Endothelial cell of umbilical vein (primary cell): ENCODE measurements around the gene JAML. TPM values are rescaled to one million over a fixed set of nuclear protein-coding genes. Genes with fewer than 3 reads are reported as not detected.
A peak's percentile ranks its signal among the peaks of the same experiment; 100 is the strongest.

ENCODE experiments used
- BruUV-seq: library from RNA; stranded (reverse); fragments of 400-500 nt; replicated peaks from 2 replicates; lab custom pipeline; 2021; lab: Mats Ljungman, UMichigan
- CTCF ChIA-PET: fragments of 300-600, 350-600 bp; sonication (Branson Sonifier 250); formaldehyde crosslinking; loops from one replicate; lab custom pipeline; 2021; ENCODE audit warnings: antibody characterized with exemption, inconsistent platforms; lab: Charles Lee
- POLR2A ChIA-PET: fragments of 300-600, 350-600 bp; sonication (Branson Sonifier 250); formaldehyde crosslinking; loops from one replicate; lab custom pipeline; 2021; ENCODE audit warnings: antibody characterized with exemption, inconsistent platforms; lab: Charles Lee
- DNase-seq: peaks from one replicate; pipeline ENCODE4 v3.0.0-alpha.2; 2011; ENCODE audit warnings: low read depth, low spot score
- FAIRE-seq: peaks from 2 replicates; lab custom pipeline; 2011; peaks lifted over from hg19 to GRCh38; lab: Jason Lieb, UNC
- H2AFZ ChIP-seq: 2 replicates; pipeline ENCODE4 v1.6.0; 2012; ENCODE audit warnings: low read depth, low read length, control low read depth, inconsistent platforms
- H3K27ac ChIP-seq: 2 replicates; pipeline ENCODE4 v1.5.1; 2011; ENCODE audit warnings: low read depth, mild to moderate bottlenecking, control low read depth, low read length, moderate library complexity; ENCODE audit not compliant: insufficient read depth
- H3K27me3 ChIP-seq, 2 experiments: 2 replicates each; pipeline versions ENCODE4 v1.6.0 to v1.6.1; 2011; ENCODE audit warnings: low read length in 2 of 2, mixed read lengths in 1 of 2; ENCODE audit not compliant: control insufficient read depth in 2 of 2, insufficient read depth in 2 of 2
- H3K36me3 ChIP-seq, 2 experiments: 2 replicates in 1 of 2; 3 replicates in 1 of 2; pipeline ENCODE4 v1.5.1; 2011; ENCODE audit warnings: low read length in 2 of 2, mild to moderate bottlenecking in 1 of 2, moderate library complexity in 1 of 2; ENCODE audit not compliant: control insufficient read depth in 2 of 2, insufficient read depth in 2 of 2; ENCODE audit errors: extremely low read depth in 1 of 2
- H3K4me1 ChIP-seq: 3 replicates; pipeline ENCODE4 v1.5.1; 2011; ENCODE audit warnings: mild to moderate bottlenecking, low read length; ENCODE audit not compliant: control insufficient read depth, insufficient read depth; ENCODE audit errors: extremely low read depth
- H3K4me2 ChIP-seq: 2 replicates; pipeline ENCODE4 v1.6.1; 2011; ENCODE audit warnings: low read length, control low read depth, mixed read lengths; ENCODE audit not compliant: insufficient read depth
- H3K4me3 ChIP-seq, 3 experiments: fragments of 200-600 bp in 1 of 3; sonication (generic), shearing (Covaris generic) in 1 of 3; replicated peaks in 1 of 3; 2 replicates each; pipeline ENCODE4 v1.5.1; 2011 to 2016; ENCODE audit warnings: control low read depth in 3 of 3, low read length in 3 of 3, mild to moderate bottlenecking in 2 of 3, inconsistent platforms in 1 of 3, low read depth in 1 of 3, moderate library complexity in 1 of 3; ENCODE audit not compliant: insufficient read depth in 1 of 3
- H3K79me2 ChIP-seq: 2 replicates; pipeline ENCODE4 v1.6.0; 2012; ENCODE audit warnings: low read length, inconsistent platforms; ENCODE audit not compliant: control insufficient read depth, insufficient read depth
- H3K9ac ChIP-seq: replicated peaks from 2 replicates; pipeline ENCODE3; 2011; ENCODE audit warnings: low read length, control low read depth; ENCODE audit not compliant: insufficient read depth; ENCODE audit errors: extremely low read depth
- H3K9me1 ChIP-seq: replicated peaks from 3 replicates; pipeline ENCODE4 v1.6.0; 2011; ENCODE audit warnings: mild to moderate bottlenecking, low read length; ENCODE audit not compliant: control insufficient read depth, insufficient read depth; ENCODE audit errors: extremely low read depth
- H3K9me3 ChIP-seq: replicated peaks from 2 replicates; pipeline ENCODE4 v1.5.1; 2012; ENCODE audit warnings: low read length, inconsistent platforms; ENCODE audit not compliant: control insufficient read depth, insufficient read depth
- H4K20me1 ChIP-seq: replicated peaks from 2 replicates; pipeline ENCODE3; 2011; ENCODE audit warnings: mild to moderate bottlenecking, low read length; ENCODE audit not compliant: control insufficient read depth, insufficient read depth; ENCODE audit errors: extremely low read depth
- CTCF ChIP-seq, 2 donors: IDR thresholded peaks; 1 replicate in 1 of 2; 2 replicates in 1 of 2; pipeline ENCODE4 v1.5.1; 2011; ENCODE audit warnings: low read length in 2 of 2, mild to moderate bottlenecking in 2 of 2, moderate library complexity in 2 of 2, control low read depth in 1 of 2, inconsistent platforms in 1 of 2, low read depth in 1 of 2; ENCODE audit not compliant: insufficient read depth in 1 of 2; ENCODE audit errors: extremely low read depth in 1 of 2
- EZH2 ChIP-seq: IDR thresholded peaks from 2 replicates; pipeline ENCODE4 v1.6.1; 2012; ENCODE audit warnings: borderline replicate concordance, low read depth, mild to moderate bottlenecking, moderate library complexity, low read length, inconsistent platforms; ENCODE audit not compliant: severe bottlenecking
- FOS ChIP-seq: IDR thresholded peaks from 2 replicates; pipeline ENCODE4 v1.6.1; 2011; ENCODE audit warnings: mild to moderate bottlenecking, low read length, moderate library complexity, borderline replicate concordance; ENCODE audit not compliant: insufficient read depth
- GATA2 ChIP-seq: IDR thresholded peaks from 2 replicates; pipeline ENCODE4 v1.7.0; 2011; ENCODE audit warnings: low read depth, mild to moderate bottlenecking, moderate library complexity, mixed read lengths, low read length; ENCODE audit not compliant: insufficient read length, insufficient read depth
- JUN ChIP-seq: IDR thresholded peaks from 2 replicates; pipeline ENCODE4 v1.6.1; 2011; ENCODE audit warnings: borderline replicate concordance, low read depth; ENCODE audit not compliant: insufficient read length, insufficient read depth
- MYC ChIP-seq: IDR thresholded peaks from one replicate; pipeline ENCODE4 v1.6.1; 2011; ENCODE audit warnings: mild to moderate bottlenecking, low read depth, low read length
- POLR2A ChIP-seq: IDR thresholded peaks from 2 replicates; pipeline ENCODE4 v1.6.1; 2012; ENCODE audit warnings: low read depth, mild to moderate bottlenecking, control low read depth, low read length
- POLR2AphosphoS5 ChIP-seq: IDR thresholded peaks from 2 replicates; pipeline ENCODE4 v1.6.1; 2012; ENCODE audit warnings: low read depth, mild to moderate bottlenecking, control low read depth, low read length, moderate library complexity; ENCODE audit not compliant: insufficient read depth
- dilution Hi-C: fragments of 300-500 bp; cut with MboI; formaldehyde crosslinking; loops from one replicate; pipeline ENCODE4 v1.15.0; 2019; ENCODE audit warnings: low sequenced_read_pairs; ENCODE audit not compliant: extremely low pct_ligation_motif_present
- intact Hi-C: fragments of 100-400 bp; cut with micrococcal nuclease; formaldehyde crosslinking; loops from one replicate; pipeline ENCODE4 v1.10.0; 2022
- polyA plus RNA-seq, 4 experiments: library from polyadenylated mRNA; depleted of rRNA in 3 of 4; stranded (reverse) in 3 of 4; unstranded in 1 of 4; fragments of >200 nt; gene quantifications; 2 replicates each; pipeline versions ENCODE4 v1.2.1 to v1.2.3, GENCODE V29; 2011 to 2012; ENCODE audit warnings: missing spikeins in 1 of 4
- total RNA-seq: library from RNA; stranded (reverse); gene quantifications from 2 replicates; pipeline ENCODE4 v1.2.3, GENCODE V29; 2021
- TF ChIP-seq, protein P1 (sequence below): IDR thresholded peaks from 2 replicates; pipeline ENCODE4 v1.6.1; 2011; ENCODE audit not compliant: insufficient read depth, insufficient read length

Gene JAML
- total and polyA plus RNA-seq, 2 donors (not counting 3 experiments of a cell fraction or from before 2014, with no cell fraction given), result 0.04 to 0.35 TPM

DNA sequence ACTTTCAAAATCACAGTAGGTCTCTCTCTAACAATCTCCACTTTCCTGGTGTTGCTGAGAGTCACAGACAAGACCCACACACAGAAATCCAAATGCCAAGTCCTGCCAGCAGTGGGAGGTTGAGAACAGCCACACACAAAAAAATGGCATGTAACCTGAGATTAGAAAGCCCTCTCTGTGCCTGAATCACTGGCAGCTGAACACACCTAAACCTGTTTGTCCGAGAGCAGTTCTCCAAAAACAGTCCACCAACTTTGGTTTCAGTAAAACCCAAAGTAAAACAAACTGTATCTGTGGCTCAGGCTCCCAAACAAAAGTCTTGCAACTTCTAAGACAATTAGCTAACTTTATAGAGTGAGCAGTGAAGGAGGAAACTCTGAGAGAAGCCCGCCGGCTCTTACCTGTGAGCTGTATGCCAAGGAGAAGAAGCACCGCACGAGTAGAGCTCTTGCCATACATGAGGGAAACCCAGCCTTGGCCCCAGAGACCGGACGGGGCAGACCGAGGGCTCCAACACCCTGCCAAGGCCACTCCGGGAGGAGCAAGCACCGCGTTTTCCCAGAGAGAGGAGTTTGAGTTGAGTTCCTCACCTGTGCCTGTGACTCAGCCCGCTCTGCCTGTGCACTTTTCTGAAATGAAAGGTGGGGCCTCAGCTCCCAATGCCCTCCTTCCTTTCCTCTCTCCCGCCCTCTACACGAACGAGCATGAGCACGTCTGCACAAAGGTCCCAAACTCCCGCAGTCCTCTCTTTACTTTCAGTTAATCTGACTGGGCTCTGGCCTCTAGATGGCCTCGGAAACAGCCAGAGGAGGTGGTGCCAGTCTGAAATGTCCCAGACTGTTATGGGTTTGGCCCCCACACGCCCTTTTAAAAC lies 39.1 kb upstream of the JAML start, which contains the start of gene MPZL2:
Gene MPZL2 (minus strand): TSS at position 603 of the 874 bp plus-strand sequence. CDS start 144 bp downstream, at position 459.
- dilution Hi-C loops, result no loop called here
- DNase-seq (peak; percentile 57), FAIRE-seq (peak; percentile 64)
- ChIA-PET CTCF (interaction anchor here (0.8 to 8.6 kb wide), 14 partner anchors 13 to 92 kb away, joined by 3 to 104 read pairs (median 5); no protein-coding TSS in a partner anchor), POLR2A (interaction anchor here (0.6 to 2.9 kb wide), 2 partner anchors 11 to 65 kb away, joined by 3 to 12 read pairs; no protein-coding TSS in a partner anchor)
- H3K9me3 ChIP-seq, result no peaks in the 10 kb centered on the region
- H4K20me1 ChIP-seq, result no peaks in the 10 kb centered on the region
- H3K36me3 ChIP-seq, result peaks cover 0 to 2% of the 10 kb centered on the region in 2 experiments
- TF ChIP-seq JUN (no peak), POLR2A (peak; percentile 68)
- peaks cover 51% of the 10 kb centered on the region for H3K4me1 ChIP-seq
- H3K27ac ChIP-seq, result peak within 1 kb of the TSS; percentile 4
- H3K4me2 ChIP-seq, result peak within 1 kb of the TSS; percentile 94
- no peaks in the 10 kb centered on the region for H3K79me2 ChIP-seq
- no peaks in the 10 kb centered on the region for H3K27me3 ChIP-seq
- no peaks in the 10 kb centered on the region for H3K9me1 ChIP-seq
- H2AFZ ChIP-seq, result peak within 1 kb of the TSS; percentile 90
- peak within 1 kb of the TSS; percentile 58 for H3K9ac ChIP-seq
- intact Hi-C loops, result loop anchor here (1.0 to 2.0 kb wide), 5 partner anchors 11 to 57 kb away; partner anchors contain the start of gene MPZL3
- BruUV-seq, result TSS peak; percentile 70
- H3K4me3 ChIP-seq, result peak within 1 kb of the TSS; percentile 13 to 69 (median 44)

GRCh38 chr11:118263112-118263511 lies 38.3 kb upstream of the JAML start:
- no peak overlapping the region for H2AFZ ChIP-seq
- H4K20me1 ChIP-seq, result no peaks in the 10 kb centered on the region
- intact Hi-C loops, result loop anchor here (1.0 kb wide), 1 partner anchor 11 kb away; the partner anchor contains the start of gene MPZL3
- POLR2A ChIA-PET, result no interaction called here
- no peak for TF ChIP-seq GATA2
- TF ChIP-seq FOS, result no peak
- no peak for TF ChIP-seq CTCF (IDR thresholded peaks at IDR 0.05; ENCODE audit: extremely low read depth in 1 of 2, insufficient read depth in 1 of 2, low read depth in 1 of 2, low read length in 2 of 2)
- no peak for TF ChIP-seq POLR2A
- TF ChIP-seq, protein P1, sequence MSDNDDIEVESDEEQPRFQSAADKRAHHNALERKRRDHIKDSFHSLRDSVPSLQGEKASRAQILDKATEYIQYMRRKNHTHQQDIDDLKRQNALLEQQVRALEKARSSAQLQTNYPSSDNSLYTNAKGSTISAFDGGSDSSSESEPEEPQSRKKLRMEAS, result no peak
- TF ChIP-seq JUN, result no peak
- no peak for TF ChIP-seq POLR2AphosphoS5
- no peak for TF ChIP-seq MYC
- TF ChIP-seq EZH2, result no peak
- H3K4me1 ChIP-seq, result peaks cover 51% of the 10 kb centered on the region
- peak overlapping the region; percentile 58 for H3K9ac ChIP-seq
- no peaks in the 10 kb centered on the region for H3K9me1 ChIP-seq
- FAIRE-seq, result no peak
- dilution Hi-C loops, result no loop called here
- H3K27me3 ChIP-seq, result no peaks in the 10 kb centered on the region
- no TSS peak for BruUV-seq
- DNase-seq, result peak; percentile 36
- no peak overlapping the region for H3K27ac ChIP-seq
- no peaks in the 10 kb centered on the region for H3K79me2 ChIP-seq
- peak overlapping the region; percentile 94 for H3K4me2 ChIP-seq
- H3K4me3 ChIP-seq, result peak overlapping the region in 2 of 3 experiments; percentile 44 to 69
- peaks cover 0 to 2% of the 10 kb centered on the region in 2 experiments for H3K36me3 ChIP-seq
- H3K9me3 ChIP-seq, result no peaks in the 10 kb centered on the region
- CTCF ChIA-PET, result interaction anchor here (0.8 to 8.6 kb wide), 7 partner anchors 14 to 91 kb away, joined by 3 to 104 read pairs (median 6); no protein-coding TSS in a partner anchor
